Liver (tissue), 9 donors: ENCODE data around the gene ZNF710. TPM values are rescaled to one million over a fixed set of nuclear protein-coding genes. Genes with fewer than 3 reads are reported as not detected.

Experiments used
- DNase-seq: peaks from one replicate; pipeline ENCODE4 v3.0.0-alpha.2; 2017; ENCODE audit warnings: low spot score
- H3K27ac ChIP-seq, 2 donors: one replicate each; pipeline ENCODE4 v1.7.0; 2013; ENCODE audit warnings: inconsistent platforms in 2 of 2, low read length in 2 of 2, control low read depth in 1 of 2, low read depth in 1 of 2, mild to moderate bottlenecking in 1 of 2
- H3K27me3 ChIP-seq, 4 donors: one replicate each; pipeline versions ENCODE4 v1.6.1 to v1.7.0; 2013; ENCODE audit warnings: low read length in 3 of 4, inconsistent platforms in 1 of 4, mild to moderate bottlenecking in 1 of 4, moderate library complexity in 1 of 4; ENCODE audit not compliant: control insufficient read depth in 4 of 4, insufficient read depth in 4 of 4
- H3K36me3 ChIP-seq, 4 donors: one replicate each; pipeline versions ENCODE4 v1.6.1 to v1.7.0; 2013; ENCODE audit warnings: low read length in 3 of 4, mild to moderate bottlenecking in 3 of 4, low read depth in 1 of 4, moderate library complexity in 1 of 4; ENCODE audit not compliant: control insufficient read depth in 4 of 4, insufficient read depth in 3 of 4
- H3K4me1 ChIP-seq, 4 donors: one replicate each; pipeline versions ENCODE4 v1.6.1 to v1.7.0; 2013; ENCODE audit warnings: low read length in 3 of 4, mild to moderate bottlenecking in 3 of 4, moderate library complexity in 1 of 4; ENCODE audit not compliant: control insufficient read depth in 4 of 4, insufficient read depth in 4 of 4
- H3K4me3 ChIP-seq, 3 donors: one replicate each; pipeline versions ENCODE4 v1.6.1 to v1.7.0; 2013; ENCODE audit warnings: low read length in 3 of 3, control low read depth in 1 of 3, low read depth in 1 of 3, mild to moderate bottlenecking in 1 of 3
- H3K9ac ChIP-seq, 2 donors: one replicate each; pipeline ENCODE4 v1.7.0; 2013; ENCODE audit warnings: low read length in 2 of 2, mild to moderate bottlenecking in 2 of 2, moderate library complexity in 2 of 2, control low read depth in 1 of 2, low read depth in 1 of 2
- H3K9me3 ChIP-seq, 4 donors: one replicate each; pipeline versions ENCODE4 v1.6.1 to v1.7.0; 2013; ENCODE audit warnings: low read length in 3 of 4; ENCODE audit not compliant: control insufficient read depth in 4 of 4
- EGR1 ChIP-seq, 2 donors: IDR thresholded peaks; 2 replicates each; pipeline ENCODE4 v1.6.1; 2016 to 2018; ENCODE audit warnings: antibody characterized with exemption in 2 of 2, low read depth in 2 of 2
- FOXA1 ChIP-seq: IDR thresholded peaks from 2 replicates; pipeline ENCODE4 v1.6.1; 2016; ENCODE audit warnings: antibody characterized with exemption
- FOXA2 ChIP-seq: IDR thresholded peaks from 2 replicates; pipeline ENCODE4 v1.6.1; 2016; ENCODE audit warnings: antibody characterized with exemption
- GABPA ChIP-seq, 2 donors: IDR thresholded peaks in 1 of 2; conservative IDR thresholded peaks in 1 of 2; 2 replicates each; pipeline ENCODE4 v1.6.1; 2016; ENCODE audit warnings: antibody characterized with exemption in 2 of 2, mild to moderate bottlenecking in 1 of 2, moderate library complexity in 1 of 2
- HNF4A ChIP-seq, 2 donors: conservative IDR thresholded peaks; 2 replicates each; pipeline ENCODE4 v1.6.1; 2016; ENCODE audit warnings: antibody characterized with exemption in 2 of 2, mild to moderate bottlenecking in 2 of 2
- HNF4G ChIP-seq: IDR thresholded peaks from 2 replicates; pipeline ENCODE4 v1.6.1; 2016; ENCODE audit warnings: antibody characterized with exemption
- JUND ChIP-seq, 2 donors: IDR thresholded peaks; 2 replicates each; pipeline ENCODE4 v1.6.1; 2016; ENCODE audit warnings: antibody characterized with exemption in 2 of 2
- NR2F2 ChIP-seq: IDR thresholded peaks from 2 replicates; pipeline ENCODE4 v1.6.1; 2016; ENCODE audit warnings: antibody characterized with exemption
- RAD21 ChIP-seq, 2 donors: IDR thresholded peaks; 2 replicates each; pipeline ENCODE4 v1.6.1; 2016; ENCODE audit warnings: antibody characterized with exemption in 2 of 2, mild to moderate bottlenecking in 2 of 2
- RXRA ChIP-seq, 2 donors: IDR thresholded peaks; 2 replicates each; pipeline ENCODE4 v1.6.1; 2017 to 2018; ENCODE audit warnings: antibody characterized with exemption in 2 of 2, mild to moderate bottlenecking in 1 of 2
- SP1 ChIP-seq: IDR thresholded peaks from 2 replicates; pipeline ENCODE4 v1.6.1; 2018; ENCODE audit warnings: antibody characterized with exemption, mild to moderate bottlenecking
- TAF1 ChIP-seq: conservative IDR thresholded peaks from 2 replicates; pipeline ENCODE4 v1.6.1; 2016; ENCODE audit warnings: antibody characterized with exemption, mild to moderate bottlenecking
- YY1 ChIP-seq: IDR thresholded peaks from 2 replicates; pipeline ENCODE4 v1.6.1; 2016; ENCODE audit warnings: antibody characterized with exemption, mild to moderate bottlenecking
- WGBS: extraction: QIAGEN DNeasy Blood & Tissue Kit; methylation state at CpG from one replicate; pipeline ENCODE4 v1.1.7; 2013; 5-methylcytosine and 5-hydroxymethylcytosine counted together
- polyA plus RNA-seq, 2 donors: library from polyadenylated mRNA; stranded (reverse) in 1 of 2; unstranded in 1 of 2; fragments of 200-250 nt in 1 of 2; fragments of >200 nt in 1 of 2; fragmentation: Nextera tagmentation in 1 of 2; extraction: Ambion mirVana in 1 of 2; gene quantifications; one replicate each; pipeline versions ENCODE4 v1.2.1 to v1.2.3, GENCODE V29; 2013 to 2015
- total RNA-seq, 2 donors: library from RNA; depleted of rRNA; stranded (reverse); fragments of >200 nt; gene quantifications; one replicate each; pipeline ENCODE4 v1.2.3, GENCODE V29; 2014
- TF ChIP-seq, protein P1 (sequence below): IDR thresholded peaks from 2 replicates; pipeline ENCODE4 v1.6.1; 2016; ENCODE audit warnings: antibody characterized with exemption
- TF ChIP-seq, protein P2 (sequence below): fragments of 150-350 bp; IDR thresholded peaks from 2 replicates; pipeline ENCODE4 v1.5.1; 2017; ENCODE audit warnings: improper control_type of control experiment, low read depth, low read length; ENCODE audit not compliant: missing input control
- TF ChIP-seq, protein P3 (sequence below): IDR thresholded peaks from 2 replicates; pipeline ENCODE4 v1.6.1; 2016; ENCODE audit warnings: antibody characterized with exemption
- TF ChIP-seq, protein P4 (sequence below): IDR thresholded peaks from 2 replicates; pipeline ENCODE4 v1.6.1; 2016; ENCODE audit warnings: antibody characterized with exemption
- TF ChIP-seq, protein P5 (sequence below): IDR thresholded peaks from 2 replicates; pipeline ENCODE4 v1.6.1; 2016; ENCODE audit warnings: antibody characterized with exemption, mild to moderate bottlenecking
- donor health status: healthy.
- donor health status: healthy.
- donor health status: healthy.
- donor health status: healthy.
- donor health status: healthy.

The ZNF710 gene
- total and polyA plus RNA-seq, 4 donors: 1.9 to 15.3 (median 5.4) TPM

DNA sequence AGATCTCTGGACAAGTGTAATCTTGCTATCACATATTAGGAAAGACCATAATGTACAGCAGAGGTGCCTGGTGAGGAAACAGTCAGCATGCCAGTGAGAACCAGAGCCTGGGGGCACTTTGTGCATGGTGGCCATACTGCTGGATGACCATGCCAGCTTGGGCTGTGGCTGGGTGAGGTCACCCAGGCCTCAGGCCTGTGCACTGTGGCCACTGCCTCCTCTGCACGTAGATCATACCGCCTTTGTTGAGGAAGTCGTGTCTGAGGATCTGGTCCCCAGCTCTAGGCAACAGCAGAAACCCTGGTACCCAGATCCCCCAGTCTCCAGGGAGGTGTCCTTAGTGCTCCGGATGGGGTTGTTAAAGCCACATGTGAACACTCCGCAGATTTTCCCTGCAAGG is 38.9 kb downstream of the ZNF710 start:
- TF ChIP-seq JUND (IDR thresholded peaks at IDR 0.05) (no peak), TAF1 (no peak), GABPA (IDR thresholded peaks at IDR 0.05 in 1 of 2, conservative IDR thresholded peaks at IDR 0.05 in 1 of 2) (no peak), EGR1 (IDR thresholded peaks at IDR 0.05; ENCODE audit: low read depth in 2 of 2) (no peak), HNF4G (no peak), FOXA1 (no peak), RAD21 (IDR thresholded peaks at IDR 0.05) (no peak), NR2F2 (no peak), HNF4A (conservative IDR thresholded peaks at IDR 0.05) (no peak), YY1 (no peak), RXRA (IDR thresholded peaks at IDR 0.05) (no peak), FOXA2 (no peak), SP1 (no peak)
- TF ChIP-seq, protein P1, sequence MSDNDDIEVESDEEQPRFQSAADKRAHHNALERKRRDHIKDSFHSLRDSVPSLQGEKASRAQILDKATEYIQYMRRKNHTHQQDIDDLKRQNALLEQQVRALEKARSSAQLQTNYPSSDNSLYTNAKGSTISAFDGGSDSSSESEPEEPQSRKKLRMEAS: no peak
- TF ChIP-seq, protein P2, sequence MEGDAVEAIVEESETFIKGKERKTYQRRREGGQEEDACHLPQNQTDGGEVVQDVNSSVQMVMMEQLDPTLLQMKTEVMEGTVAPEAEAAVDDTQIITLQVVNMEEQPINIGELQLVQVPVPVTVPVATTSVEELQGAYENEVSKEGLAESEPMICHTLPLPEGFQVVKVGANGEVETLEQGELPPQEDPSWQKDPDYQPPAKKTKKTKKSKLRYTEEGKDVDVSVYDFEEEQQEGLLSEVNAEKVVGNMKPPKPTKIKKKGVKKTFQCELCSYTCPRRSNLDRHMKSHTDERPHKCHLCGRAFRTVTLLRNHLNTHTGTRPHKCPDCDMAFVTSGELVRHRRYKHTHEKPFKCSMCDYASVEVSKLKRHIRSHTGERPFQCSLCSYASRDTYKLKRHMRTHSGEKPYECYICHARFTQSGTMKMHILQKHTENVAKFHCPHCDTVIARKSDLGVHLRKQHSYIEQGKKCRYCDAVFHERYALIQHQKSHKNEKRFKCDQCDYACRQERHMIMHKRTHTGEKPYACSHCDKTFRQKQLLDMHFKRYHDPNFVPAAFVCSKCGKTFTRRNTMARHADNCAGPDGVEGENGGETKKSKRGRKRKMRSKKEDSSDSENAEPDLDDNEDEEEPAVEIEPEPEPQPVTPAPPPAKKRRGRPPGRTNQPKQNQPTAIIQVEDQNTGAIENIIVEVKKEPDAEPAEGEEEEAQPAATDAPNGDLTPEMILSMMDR: no peak
- TF ChIP-seq, protein P3, sequence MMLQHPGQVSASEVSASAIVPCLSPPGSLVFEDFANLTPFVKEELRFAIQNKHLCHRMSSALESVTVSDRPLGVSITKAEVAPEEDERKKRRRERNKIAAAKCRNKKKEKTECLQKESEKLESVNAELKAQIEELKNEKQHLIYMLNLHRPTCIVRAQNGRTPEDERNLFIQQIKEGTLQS: no peak
- TF ChIP-seq, protein P4, sequence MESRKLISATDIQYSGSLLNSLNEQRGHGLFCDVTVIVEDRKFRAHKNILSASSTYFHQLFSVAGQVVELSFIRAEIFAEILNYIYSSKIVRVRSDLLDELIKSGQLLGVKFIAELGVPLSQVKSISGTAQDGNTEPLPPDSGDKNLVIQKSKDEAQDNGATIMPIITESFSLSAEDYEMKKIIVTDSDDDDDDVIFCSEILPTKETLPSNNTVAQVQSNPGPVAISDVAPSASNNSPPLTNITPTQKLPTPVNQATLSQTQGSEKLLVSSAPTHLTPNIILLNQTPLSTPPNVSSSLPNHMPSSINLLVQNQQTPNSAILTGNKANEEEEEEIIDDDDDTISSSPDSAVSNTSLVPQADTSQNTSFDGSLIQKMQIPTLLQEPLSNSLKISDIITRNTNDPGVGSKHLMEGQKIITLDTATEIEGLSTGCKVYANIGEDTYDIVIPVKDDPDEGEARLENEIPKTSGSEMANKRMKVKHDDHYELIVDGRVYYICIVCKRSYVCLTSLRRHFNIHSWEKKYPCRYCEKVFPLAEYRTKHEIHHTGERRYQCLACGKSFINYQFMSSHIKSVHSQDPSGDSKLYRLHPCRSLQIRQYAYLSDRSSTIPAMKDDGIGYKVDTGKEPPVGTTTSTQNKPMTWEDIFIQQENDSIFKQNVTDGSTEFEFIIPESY: no peak
- TF ChIP-seq, protein P5, sequence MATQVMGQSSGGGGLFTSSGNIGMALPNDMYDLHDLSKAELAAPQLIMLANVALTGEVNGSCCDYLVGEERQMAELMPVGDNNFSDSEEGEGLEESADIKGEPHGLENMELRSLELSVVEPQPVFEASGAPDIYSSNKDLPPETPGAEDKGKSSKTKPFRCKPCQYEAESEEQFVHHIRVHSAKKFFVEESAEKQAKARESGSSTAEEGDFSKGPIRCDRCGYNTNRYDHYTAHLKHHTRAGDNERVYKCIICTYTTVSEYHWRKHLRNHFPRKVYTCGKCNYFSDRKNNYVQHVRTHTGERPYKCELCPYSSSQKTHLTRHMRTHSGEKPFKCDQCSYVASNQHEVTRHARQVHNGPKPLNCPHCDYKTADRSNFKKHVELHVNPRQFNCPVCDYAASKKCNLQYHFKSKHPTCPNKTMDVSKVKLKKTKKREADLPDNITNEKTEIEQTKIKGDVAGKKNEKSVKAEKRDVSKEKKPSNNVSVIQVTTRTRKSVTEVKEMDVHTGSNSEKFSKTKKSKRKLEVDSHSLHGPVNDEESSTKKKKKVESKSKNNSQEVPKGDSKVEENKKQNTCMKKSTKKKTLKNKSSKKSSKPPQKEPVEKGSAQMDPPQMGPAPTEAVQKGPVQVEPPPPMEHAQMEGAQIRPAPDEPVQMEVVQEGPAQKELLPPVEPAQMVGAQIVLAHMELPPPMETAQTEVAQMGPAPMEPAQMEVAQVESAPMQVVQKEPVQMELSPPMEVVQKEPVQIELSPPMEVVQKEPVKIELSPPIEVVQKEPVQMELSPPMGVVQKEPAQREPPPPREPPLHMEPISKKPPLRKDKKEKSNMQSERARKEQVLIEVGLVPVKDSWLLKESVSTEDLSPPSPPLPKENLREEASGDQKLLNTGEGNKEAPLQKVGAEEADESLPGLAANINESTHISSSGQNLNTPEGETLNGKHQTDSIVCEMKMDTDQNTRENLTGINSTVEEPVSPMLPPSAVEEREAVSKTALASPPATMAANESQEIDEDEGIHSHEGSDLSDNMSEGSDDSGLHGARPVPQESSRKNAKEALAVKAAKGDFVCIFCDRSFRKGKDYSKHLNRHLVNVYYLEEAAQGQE: no peak
- WGBS: 72% methylated on average over 5 of the region's 5 CpGs
- Histone ChIP-seq H3K27me3 (no peaks in the 10 kb centered on the region), H3K9me3 (no peaks in the 10 kb centered on the region), H3K36me3 (no peaks in the 10 kb centered on the region), H3K4me1 (peaks cover 22 to 42% (median 32%) of the 10 kb centered on the region in 4 donors), H3K4me3 (no peak overlapping the region), H3K27ac (no peak overlapping the region), H3K9ac (no peak overlapping the region)
- no peak for DNase-seq
